A549 (cell line): ENCODE measurements around the gene DTX4.

ENCODE experiments used
- EP300 ChIP-seq, 2 experiments: fragments of >200 bp; sonication (Bioruptor Twin); formaldehyde crosslinking; IDR thresholded peaks; 2 replicates in 1 of 2; 3 replicates in 1 of 2; pipeline ENCODE4 v1.6.1; 2016 to 2017
- NFE2L2 ChIP-seq: fragments of 150-350 bp; conservative IDR thresholded peaks from 2 replicates; pipeline ENCODE4 v1.6.1; 2014; ENCODE audit warnings: low read length
- POLR2A ChIP-seq: IDR thresholded peaks from 2 replicates; pipeline ENCODE4 v1.6.1; 2012; ENCODE audit warnings: mild to moderate bottlenecking, low read length
- RCOR1 ChIP-seq: fragments of 150-350 bp; IDR thresholded peaks from 2 replicates; pipeline ENCODE4 v1.6.1; 2014; ENCODE audit warnings: antibody characterized with exemption, low read length, low read depth
- TF ChIP-seq, protein P1 (sequence below): fragments of >200 bp; sonication (Bioruptor Twin); formaldehyde crosslinking; IDR thresholded peaks from 3 replicates; pipeline ENCODE4 v1.5.1; 2016

DNA sequence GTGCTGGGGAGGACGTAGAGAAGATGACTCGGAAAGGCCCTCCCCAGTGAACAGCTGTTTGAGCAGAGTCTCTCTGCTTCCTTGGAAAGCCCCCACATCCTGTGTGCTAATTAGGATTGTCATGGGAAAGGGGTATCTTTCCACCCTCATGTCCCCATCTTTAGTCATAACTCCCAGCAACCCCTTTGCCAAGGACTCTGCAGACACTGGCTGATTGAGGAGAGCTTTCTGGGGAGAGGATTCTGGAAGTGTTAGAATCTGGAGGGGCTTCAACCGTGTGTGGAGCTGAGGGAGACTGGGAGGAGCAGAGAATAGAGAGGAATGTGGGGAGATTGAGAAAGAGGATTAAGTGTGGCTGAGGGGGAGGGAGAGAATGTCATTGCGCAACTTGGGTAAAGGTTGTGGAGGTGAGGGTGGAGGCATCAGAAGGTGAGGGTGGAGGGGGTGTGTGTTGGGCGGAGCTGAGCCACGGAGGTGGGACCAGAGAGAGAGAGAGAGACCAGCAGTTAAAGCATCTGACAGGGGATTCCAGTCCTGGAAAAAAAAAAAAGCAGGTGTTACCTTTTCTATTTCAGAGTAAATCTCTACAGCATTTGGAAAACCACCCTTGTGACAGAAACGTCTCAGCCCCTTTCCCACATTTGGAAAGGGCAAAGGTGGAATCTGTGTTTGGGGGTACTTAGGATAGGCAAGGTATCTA, 2.2 kb downstream of the DTX4 start:
- TF ChIP-seq RCOR1: no peak
- no peak for TF ChIP-seq POLR2A
- TF ChIP-seq, protein P1, sequence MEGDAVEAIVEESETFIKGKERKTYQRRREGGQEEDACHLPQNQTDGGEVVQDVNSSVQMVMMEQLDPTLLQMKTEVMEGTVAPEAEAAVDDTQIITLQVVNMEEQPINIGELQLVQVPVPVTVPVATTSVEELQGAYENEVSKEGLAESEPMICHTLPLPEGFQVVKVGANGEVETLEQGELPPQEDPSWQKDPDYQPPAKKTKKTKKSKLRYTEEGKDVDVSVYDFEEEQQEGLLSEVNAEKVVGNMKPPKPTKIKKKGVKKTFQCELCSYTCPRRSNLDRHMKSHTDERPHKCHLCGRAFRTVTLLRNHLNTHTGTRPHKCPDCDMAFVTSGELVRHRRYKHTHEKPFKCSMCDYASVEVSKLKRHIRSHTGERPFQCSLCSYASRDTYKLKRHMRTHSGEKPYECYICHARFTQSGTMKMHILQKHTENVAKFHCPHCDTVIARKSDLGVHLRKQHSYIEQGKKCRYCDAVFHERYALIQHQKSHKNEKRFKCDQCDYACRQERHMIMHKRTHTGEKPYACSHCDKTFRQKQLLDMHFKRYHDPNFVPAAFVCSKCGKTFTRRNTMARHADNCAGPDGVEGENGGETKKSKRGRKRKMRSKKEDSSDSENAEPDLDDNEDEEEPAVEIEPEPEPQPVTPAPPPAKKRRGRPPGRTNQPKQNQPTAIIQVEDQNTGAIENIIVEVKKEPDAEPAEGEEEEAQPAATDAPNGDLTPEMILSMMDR: no peak
- TF ChIP-seq NFE2L2: no peak
- no peak for TF ChIP-seq EP300 (IDR thresholded peaks at IDR 0.05)
